ENCODE data around the gene SSX2IP.
"Not testable (repeated sequence)": the region's sequence is repeated elsewhere in the genome, so short reads cannot be mapped to it uniquely, and the experiment has no call there.

SSX2IP gene

GRCh38 chr1:84619383-84620102, 70.7 kb downstream of the SSX2IP start:
- DNase-seq (ENCODE audit: low read depth) = peak; percentile 37

GRCh38 chr1:84617349-84617748, 72.9 kb downstream of the SSX2IP start:
- DNase-seq (ENCODE audit: low read depth) = no peak

GRCh38 chr1:84615790-84616189, 74.5 kb downstream of the SSX2IP start:
- no peak for DNase-seq (ENCODE audit: low read depth)

GRCh38 chr1:84613887-84614286, 76.4 kb downstream of the SSX2IP start:
- no peak for DNase-seq (ENCODE audit: low read depth)

GRCh38 chr1:84613026-84613425, 77.2 kb downstream of the SSX2IP start:
- no peak for DNase-seq (ENCODE audit: low read depth)

GRCh38 chr1:84611796-84612195, 78.5 kb downstream of the SSX2IP start:
- no peak for DNase-seq (ENCODE audit: low read depth)

GRCh38 chr1:84611091-84611490, 79.2 kb downstream of the SSX2IP start:
- DNase-seq (ENCODE audit: low read depth) = no peak

GRCh38 chr1:84606977-84607376, 83.3 kb downstream of the SSX2IP start:
- DNase-seq (ENCODE audit: low read depth) = no peak

- no peak for DNase-seq (ENCODE audit: low read depth)
Measured at GRCh38 chr1:84605157-84605556, 85.1 kb downstream of the SSX2IP start.

- DNase-seq (ENCODE audit: low read depth) = peak; percentile 84
Measured at GRCh38 chr1:84603941-84604830, 86.1 kb downstream of the SSX2IP start.

- DNase-seq (ENCODE audit: low read depth) = peak; percentile 15
Measured at GRCh38 chr1:84603223-84603622, 87.0 kb downstream of the SSX2IP start.

- no peak for DNase-seq (ENCODE audit: low read depth)
Measured at GRCh38 chr1:84600796-84601195, 89.5 kb downstream of the SSX2IP start.

GRCh38 chr1:84598846-84599741, 91.2 kb downstream of the SSX2IP start:
- DNase-seq (ENCODE audit: low read depth) = peak; percentile 91

- DNase-seq (ENCODE audit: low read depth) = no peak
Measured at GRCh38 chr1:84598418-84598817, 91.8 kb downstream of the SSX2IP start.

GRCh38 chr1:84597011-84597410, 93.2 kb downstream of the SSX2IP start:
- DNase-seq (ENCODE audit: low read depth) = no peak

- DNase-seq (ENCODE audit: low read depth) = not testable (repeated sequence)
Measured at GRCh38 chr1:84594959-84595358, 95.3 kb downstream of the SSX2IP start.

All from HS-5 (cell line).